ENCODE measurements around the gene TULP4. TPM values are rescaled to one million over a fixed set of nuclear protein-coding genes. Genes with fewer than 3 reads are reported as not detected.

Gene TULP4
- total RNA-seq, 4 donors from 2014 or later, result 76.7 to 118 (median 95.7) TPM

DNA sequence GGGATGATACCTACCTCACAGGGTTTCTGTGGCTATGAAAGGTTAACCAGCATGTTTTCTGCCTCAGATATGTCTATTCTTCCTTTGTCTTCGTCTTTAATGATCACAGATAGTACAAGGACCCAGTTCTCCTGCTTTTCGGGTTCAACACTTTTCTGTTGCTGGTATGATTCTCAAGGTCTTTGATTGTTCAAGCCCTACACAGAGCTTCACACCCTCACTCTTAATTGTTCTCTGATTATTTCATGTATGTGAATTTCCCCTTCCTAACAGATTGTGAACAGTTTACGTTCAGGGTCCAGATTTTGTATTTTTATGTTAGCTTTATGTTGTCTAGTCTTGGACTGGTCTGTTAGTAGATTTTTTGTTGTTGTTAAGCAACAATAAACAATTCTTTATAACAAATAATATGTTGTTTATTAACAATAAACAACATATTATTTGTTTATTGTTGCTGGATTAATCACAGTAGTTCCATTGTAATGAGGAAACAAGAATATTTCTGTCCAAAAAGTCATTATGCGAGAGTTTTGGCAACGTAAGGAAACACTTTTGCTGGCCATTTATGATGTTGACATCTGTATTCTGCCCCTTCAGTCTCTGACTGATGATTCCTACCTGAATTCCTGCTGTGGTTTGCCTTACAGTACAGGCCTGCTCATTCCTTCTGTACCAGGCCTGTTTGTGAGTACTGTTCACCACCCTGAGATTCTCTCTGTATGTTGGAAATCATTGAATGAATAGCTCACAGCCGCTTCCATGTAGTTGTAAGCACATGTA lies 27.2 kb upstream of the TULP4 start:
- TF ChIP-seq CTCF (IDR thresholded peaks at IDR 0.05), result no peak
- DNase-seq (ENCODE audit: low spot score), result no peak
- no peak for ATAC-seq (ENCODE audit: low FRiP score)

- DNase-seq (ENCODE audit: low spot score), result no peak
- TF ChIP-seq CTCF (IDR thresholded peaks at IDR 0.05), result no peak
- no peak for ATAC-seq (ENCODE audit: low FRiP score)
Observed at GRCh38 chr6:158285656-158286021, 26.6 kb upstream of the TULP4 start.

GRCh38 chr6:158286413-158286812 lies 25.9 kb upstream of the TULP4 start:
- no peak for DNase-seq (ENCODE audit: low spot score)
- TF ChIP-seq CTCF (IDR thresholded peaks at IDR 0.05), result no peak
- no peak for ATAC-seq (ENCODE audit: low FRiP score)

- no peak for ATAC-seq (ENCODE audit: low FRiP score)
Observed at GRCh38 chr6:158287047-158287446, 25.2 kb upstream of the TULP4 start.

DNA sequence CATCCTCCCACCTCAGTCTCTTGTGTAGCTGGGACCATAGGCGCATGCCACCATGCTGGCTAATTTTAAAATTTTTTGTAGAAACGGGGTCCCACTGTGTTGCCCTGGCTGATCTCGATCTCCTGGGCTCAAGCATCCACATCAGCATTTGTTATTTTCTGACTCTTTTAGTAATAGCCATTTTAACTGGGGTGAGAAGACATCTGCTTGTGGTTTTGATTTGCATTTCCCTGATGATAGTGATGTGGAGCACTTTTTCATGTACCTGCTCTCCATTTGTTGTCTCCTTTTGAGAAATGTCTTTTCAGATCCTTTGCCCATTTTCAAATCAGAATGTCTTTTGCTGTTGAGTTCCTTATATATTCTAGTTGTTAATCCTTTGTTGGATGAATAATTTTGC lies 22.2 kb upstream of the TULP4 start:
- no peak for TF ChIP-seq CTCF (IDR thresholded peaks at IDR 0.05)
- ATAC-seq (ENCODE audit: low FRiP score), result no peak

More at GRCh38 chr6:158287047-158287446, 25.2 kb upstream of the TULP4 start:
- TF ChIP-seq CTCF (IDR thresholded peaks at IDR 0.05), result no peak
- no peak for DNase-seq (ENCODE audit: low spot score)

GRCh38 chr6:158290659-158291058 lies 21.6 kb upstream of the TULP4 start:
- DNase-seq (ENCODE audit: low spot score) (no peak), ATAC-seq (ENCODE audit: low FRiP score) (no peak)
- no peak for TF ChIP-seq CTCF (IDR thresholded peaks at IDR 0.05)

More for the DNA sequence above, 22.2 kb upstream of the TULP4 start:
- DNase-seq (ENCODE audit: low spot score), result no peak

GRCh38 chr6:158292016-158292415 lies 20.2 kb upstream of the TULP4 start:
- no peak for TF ChIP-seq CTCF (IDR thresholded peaks at IDR 0.05)
- ATAC-seq (ENCODE audit: low FRiP score) (no peak), DNase-seq (ENCODE audit: low spot score) (no peak)

Measured in omental fat pad (tissue), 4 donors.